SK-N-MC (cell line): ENCODE data around the gene ADD3.

Experiments used
- EZH2 ChIP-seq: fragments of 200-600 bp; sonication (generic); IDR thresholded peaks from one replicate; pipeline ENCODE4 v1.6.1; 2017; ENCODE audit warnings: antibody characterized with exemption
- POLR2AphosphoS5 ChIP-seq: IDR thresholded peaks from 2 replicates; pipeline ENCODE4 v1.6.1; 2012; ENCODE audit warnings: mild to moderate bottlenecking, low read depth, low read length, borderline replicate concordance

GRCh38 chr10:110123594-110123993 lies 115.8 kb downstream of the ADD3 start:
- no peak for TF ChIP-seq POLR2AphosphoS5
- TF ChIP-seq EZH2: no peak
